Fibroblast of lung (primary cell): ENCODE results near the gene SORL1-AS1.

ENCODE experiments used
- EZH2 ChIP-seq: IDR thresholded peaks from 2 replicates; pipeline ENCODE4 v1.5.1; 2012; ENCODE audit warnings: low read length, control low read depth, mild to moderate bottlenecking; ENCODE audit errors: missing control alignments
- TF ChIP-seq, protein P1 (sequence below), 2 donors: IDR thresholded peaks in 1 of 2; conservative IDR thresholded peaks in 1 of 2; 1 replicate in 1 of 2; 2 replicates in 1 of 2; pipeline ENCODE4 v1.5.1; 2011 to 2012; ENCODE audit warnings: low read length in 2 of 2, control low read depth in 1 of 2, inconsistent platforms in 1 of 2, low read depth in 1 of 2, mild to moderate bottlenecking in 1 of 2

DNA sequence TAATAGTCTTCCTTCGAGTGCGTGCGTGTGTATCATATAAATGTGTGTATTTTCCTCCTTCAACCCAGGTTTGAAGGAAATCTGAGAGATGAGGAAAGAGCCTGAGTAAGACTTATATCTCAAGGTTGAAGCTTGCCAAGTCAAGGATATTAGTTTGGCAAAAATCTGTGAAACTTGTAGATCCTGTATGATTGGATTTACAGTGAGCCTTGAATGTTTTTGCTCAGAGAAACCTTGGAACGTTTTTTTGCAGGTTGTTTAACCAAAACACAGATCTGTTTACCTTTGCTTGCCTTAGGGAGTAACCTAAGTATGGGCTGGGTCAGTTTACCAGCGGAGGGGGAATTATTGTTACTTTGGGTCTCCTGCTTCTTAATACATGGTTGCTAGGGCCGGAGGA is 35.9 kb upstream of the SORL1-AS1 start:
- TF ChIP-seq, protein P1, sequence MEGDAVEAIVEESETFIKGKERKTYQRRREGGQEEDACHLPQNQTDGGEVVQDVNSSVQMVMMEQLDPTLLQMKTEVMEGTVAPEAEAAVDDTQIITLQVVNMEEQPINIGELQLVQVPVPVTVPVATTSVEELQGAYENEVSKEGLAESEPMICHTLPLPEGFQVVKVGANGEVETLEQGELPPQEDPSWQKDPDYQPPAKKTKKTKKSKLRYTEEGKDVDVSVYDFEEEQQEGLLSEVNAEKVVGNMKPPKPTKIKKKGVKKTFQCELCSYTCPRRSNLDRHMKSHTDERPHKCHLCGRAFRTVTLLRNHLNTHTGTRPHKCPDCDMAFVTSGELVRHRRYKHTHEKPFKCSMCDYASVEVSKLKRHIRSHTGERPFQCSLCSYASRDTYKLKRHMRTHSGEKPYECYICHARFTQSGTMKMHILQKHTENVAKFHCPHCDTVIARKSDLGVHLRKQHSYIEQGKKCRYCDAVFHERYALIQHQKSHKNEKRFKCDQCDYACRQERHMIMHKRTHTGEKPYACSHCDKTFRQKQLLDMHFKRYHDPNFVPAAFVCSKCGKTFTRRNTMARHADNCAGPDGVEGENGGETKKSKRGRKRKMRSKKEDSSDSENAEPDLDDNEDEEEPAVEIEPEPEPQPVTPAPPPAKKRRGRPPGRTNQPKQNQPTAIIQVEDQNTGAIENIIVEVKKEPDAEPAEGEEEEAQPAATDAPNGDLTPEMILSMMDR (conservative IDR thresholded peaks at IDR 0.05 in 1 of 2, IDR thresholded peaks at IDR 0.05 in 1 of 2; ENCODE audit: low read depth in 1 of 2, low read length in 2 of 2): no peak
- no peak for TF ChIP-seq EZH2
